Natural killer cell treated with Interleukin-12 subunit alpha and Interleukin-12 subunit beta and Interleukin-15 and Interleukin-18, amount 100 ng/mL, for 72 hours (primary cell): Measurements from ENCODE around the gene ABCC1. TPM values are rescaled to one million over a fixed set of nuclear protein-coding genes. Genes with fewer than 3 reads are reported as not detected.

Experiments
- ATAC-seq, 2 donors: fragments of 150-1000 bp; cut with Tn5 transposase in 1 of 2; sonication (Bioruptor Pico), chemical (Tn5 transposase) in 1 of 2; 2 replicates each; pipeline ENCODE4 v1.10.0; 2021
- DNase-seq: peaks from one replicate; pipeline ENCODE4 v3.0.0; 2022; ENCODE audit warnings: low spot score
- H3K27ac Mint-ChIP-seq, 2 donors: 1 replicate in 1 of 2; 2 replicates in 1 of 2; pipeline ENCODE4 v1.8.0; 2022; ENCODE audit warnings: mixed read lengths in 2 of 2, mild to moderate bottlenecking in 1 of 2, moderate library complexity in 1 of 2
- H3K27me3 Mint-ChIP-seq, 2 donors: 1 replicate in 1 of 2; 2 replicates in 1 of 2; pipeline ENCODE4 v1.8.0; 2022; ENCODE audit warnings: mixed read lengths in 2 of 2
- H3K36me3 Mint-ChIP-seq: one replicate; pipeline ENCODE4 v1.8.0; 2022; ENCODE audit warnings: mixed read lengths
- H3K4me1 Mint-ChIP-seq, 2 donors: 1 replicate in 1 of 2; 2 replicates in 1 of 2; pipeline ENCODE4 v1.8.0; 2022; ENCODE audit warnings: low read depth in 2 of 2, mixed read lengths in 2 of 2, mild to moderate bottlenecking in 1 of 2
- H3K4me3 Mint-ChIP-seq: one replicate; pipeline ENCODE4 v1.8.0; 2022; ENCODE audit warnings: mixed read lengths
- H3K9me3 Mint-ChIP-seq: 2 replicates; pipeline ENCODE4 v1.8.0; 2022; ENCODE audit warnings: mixed read lengths
- total RNA-seq, 2 donors: library from RNA; stranded (reverse); gene quantifications; one replicate each; pipeline ENCODE4 v1.2.3, GENCODE V29; 2022

The ABCC1 gene
- total RNA-seq, 2 donors from 2014 or later = 43.1 to 106 TPM

GRCh38 chr16:16191493-16192167, 242.2 kb downstream of the ABCC1 start:
- Mint-ChIP-seq H3K36me3 (no peaks in the 10 kb centered on the region), H3K27me3 (peaks cover 2 to 13% of the 10 kb centered on the region in 2 donors), H3K9me3 (no peaks in the 10 kb centered on the region), H3K4me3 (no peak overlapping the region), H3K4me1 (no peaks in the 10 kb centered on the region), H3K27ac (no peak overlapping the region)
- no peak for ATAC-seq
- no peak for DNase-seq

Other genes starting within 250 kb of the ABCC1 start
- not detected for gene MYH11, start 92.6 kb upstream of the ABCC1 start, total RNA-seq
- gene CEP20, start 61.0 kb upstream of the ABCC1 start, total RNA-seq = 10 to 100 TPM; 44.4 to 45.1 TPM